WI38 (cell line): ENCODE data around the gene PDE10A.

Experiments
- H3K4me3 ChIP-seq: 2 replicates; pipeline ENCODE4 v1.5.1; 2011; ENCODE audit warnings: low read depth, mild to moderate bottlenecking, control low read depth, low read length
- TF ChIP-seq, protein P1 (sequence below): IDR thresholded peaks from 2 replicates; pipeline ENCODE4 v1.5.1; 2012; ENCODE audit warnings: low read depth, mild to moderate bottlenecking, control low read depth, low read length

PDE10A gene

DNA sequence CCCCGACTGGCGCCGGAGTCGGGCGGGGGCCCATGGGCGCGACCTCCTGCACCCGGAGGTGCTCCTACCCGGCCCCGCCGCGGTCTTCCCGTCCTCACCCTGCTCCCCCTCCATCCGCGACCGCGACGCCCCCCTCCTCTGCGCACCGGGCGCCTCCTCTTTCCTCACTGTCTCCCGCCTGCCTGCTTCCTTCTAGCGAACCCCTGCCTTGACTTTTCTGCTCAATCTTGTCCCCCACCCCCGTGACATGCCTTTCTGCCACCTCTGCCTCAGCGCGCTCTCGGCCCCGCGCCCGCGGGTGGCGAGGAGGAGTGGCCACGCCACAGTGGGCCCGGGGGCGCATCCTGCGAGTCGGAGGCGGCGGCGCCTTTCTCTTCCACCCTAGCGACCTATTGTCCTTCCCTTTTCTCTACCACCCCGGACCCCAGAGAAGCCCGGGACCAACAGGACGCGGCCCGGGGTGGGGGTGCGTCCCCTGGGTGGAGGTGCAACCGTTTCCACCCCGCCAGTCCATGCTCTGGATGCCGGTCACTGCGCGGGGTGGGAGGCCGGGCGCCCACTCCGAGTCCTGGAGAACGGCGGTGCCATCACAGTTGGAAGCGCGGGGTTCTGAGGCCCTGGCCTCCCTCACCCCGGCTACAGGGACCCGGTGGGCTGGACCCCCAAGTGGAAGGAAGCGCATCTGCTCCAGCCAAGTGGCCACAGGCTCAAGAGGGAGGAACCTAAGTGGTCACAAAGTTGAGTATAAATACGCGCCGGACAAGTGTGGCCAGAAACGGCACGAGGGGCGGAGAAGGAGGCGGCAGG is 2.0 kb downstream of the PDE10A start:
- peak overlapping the region; percentile 49 for H3K4me3 ChIP-seq
- TF ChIP-seq, protein P1, sequence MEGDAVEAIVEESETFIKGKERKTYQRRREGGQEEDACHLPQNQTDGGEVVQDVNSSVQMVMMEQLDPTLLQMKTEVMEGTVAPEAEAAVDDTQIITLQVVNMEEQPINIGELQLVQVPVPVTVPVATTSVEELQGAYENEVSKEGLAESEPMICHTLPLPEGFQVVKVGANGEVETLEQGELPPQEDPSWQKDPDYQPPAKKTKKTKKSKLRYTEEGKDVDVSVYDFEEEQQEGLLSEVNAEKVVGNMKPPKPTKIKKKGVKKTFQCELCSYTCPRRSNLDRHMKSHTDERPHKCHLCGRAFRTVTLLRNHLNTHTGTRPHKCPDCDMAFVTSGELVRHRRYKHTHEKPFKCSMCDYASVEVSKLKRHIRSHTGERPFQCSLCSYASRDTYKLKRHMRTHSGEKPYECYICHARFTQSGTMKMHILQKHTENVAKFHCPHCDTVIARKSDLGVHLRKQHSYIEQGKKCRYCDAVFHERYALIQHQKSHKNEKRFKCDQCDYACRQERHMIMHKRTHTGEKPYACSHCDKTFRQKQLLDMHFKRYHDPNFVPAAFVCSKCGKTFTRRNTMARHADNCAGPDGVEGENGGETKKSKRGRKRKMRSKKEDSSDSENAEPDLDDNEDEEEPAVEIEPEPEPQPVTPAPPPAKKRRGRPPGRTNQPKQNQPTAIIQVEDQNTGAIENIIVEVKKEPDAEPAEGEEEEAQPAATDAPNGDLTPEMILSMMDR = no peak

DNA sequence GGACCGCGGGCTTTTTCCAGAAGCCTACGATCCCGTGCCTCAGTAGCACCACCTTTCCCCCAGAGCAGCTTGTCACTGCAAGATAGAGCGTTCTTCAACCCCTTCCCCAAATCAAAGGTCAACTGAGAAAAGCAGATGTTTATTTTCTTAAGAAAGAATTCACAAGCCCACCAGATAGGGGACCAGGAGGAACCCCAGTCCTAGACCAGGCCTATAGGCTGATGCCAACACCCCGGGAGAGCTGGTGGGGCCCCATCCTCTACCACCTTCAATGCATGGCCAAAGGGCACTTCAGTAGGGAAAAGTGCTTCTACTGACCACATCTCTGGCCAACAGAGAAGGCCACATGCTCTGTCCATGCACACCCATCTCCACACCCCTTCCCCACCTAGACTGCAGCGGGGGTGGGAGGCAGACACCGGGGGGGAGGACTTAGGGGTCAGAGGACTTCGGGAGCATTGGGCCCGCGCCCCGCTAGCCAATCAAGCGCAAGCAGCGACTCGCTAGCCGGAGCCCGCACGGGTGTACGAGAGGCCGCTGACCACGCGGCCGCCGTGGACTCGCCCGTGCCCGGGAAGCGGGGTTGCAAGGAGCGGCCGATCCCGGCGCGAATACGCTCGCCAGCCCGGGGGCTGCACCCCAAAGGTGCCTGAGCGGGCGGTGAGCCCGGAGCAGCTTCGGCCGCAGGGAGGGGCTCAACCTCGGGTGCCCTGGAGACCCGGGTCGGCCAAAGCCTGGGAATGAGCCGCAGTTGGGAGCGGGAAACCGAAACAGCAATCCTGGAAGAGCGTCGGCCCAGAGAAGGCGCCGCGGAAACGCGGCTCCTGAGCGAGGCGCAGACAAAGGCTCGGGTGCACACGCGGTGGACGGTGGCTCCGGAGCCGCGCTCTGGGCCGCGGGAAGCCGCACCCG is 2.8 kb downstream of the PDE10A start:
- peak overlapping the region; percentile 49 for H3K4me3 ChIP-seq
- TF ChIP-seq, protein P1 = no peak

DNA sequence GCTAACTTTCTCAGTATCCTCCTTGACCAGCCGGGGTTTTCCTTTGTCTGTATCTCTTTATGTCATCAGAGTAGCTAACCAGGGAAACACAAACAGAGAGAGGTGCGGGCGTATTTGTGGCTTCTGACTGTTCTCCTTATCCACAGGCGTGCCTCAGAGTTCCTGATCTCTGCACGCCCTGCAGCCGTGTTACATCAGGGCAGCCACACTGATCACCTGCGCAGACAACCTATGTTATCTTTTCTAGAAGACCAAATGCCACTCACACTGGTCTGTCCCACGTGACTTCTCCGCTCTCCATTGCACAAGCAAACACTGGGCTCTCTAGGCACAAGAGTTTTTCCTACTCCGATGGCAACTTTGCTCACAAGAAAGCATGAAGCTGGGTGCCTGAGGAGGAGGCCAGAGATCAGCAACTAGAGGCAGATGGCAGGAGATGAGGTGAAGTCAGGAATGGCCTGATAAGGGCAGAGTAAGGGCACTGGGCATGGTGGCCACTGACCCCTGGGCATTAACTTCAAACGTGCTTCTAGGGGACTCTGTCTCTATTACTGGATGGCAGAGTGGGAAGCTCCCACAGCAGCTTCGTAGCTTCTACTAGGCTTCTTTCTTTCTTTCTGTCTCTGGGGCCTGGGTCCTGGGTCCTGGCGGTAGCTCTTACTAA is 4.5 kb downstream of the PDE10A start:
- no peak overlapping the region for H3K4me3 ChIP-seq
- TF ChIP-seq, protein P1 = no peak

DNA sequence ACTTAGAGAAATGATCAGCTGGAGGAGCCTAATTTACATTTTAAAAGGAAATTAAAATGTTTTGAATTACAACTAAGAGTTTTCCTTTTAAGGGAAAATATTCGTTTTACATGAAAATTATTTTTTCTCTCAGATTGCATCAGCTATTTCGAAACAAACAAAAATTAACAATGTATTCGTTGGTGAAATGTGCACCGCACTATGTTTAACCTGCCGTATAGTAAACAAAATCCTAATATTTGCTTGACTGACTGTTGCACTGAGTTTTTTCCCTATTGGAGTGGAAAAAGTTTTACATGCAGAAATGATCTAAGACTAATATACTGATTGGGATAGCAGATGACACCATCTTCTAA is 5.7 kb downstream of the PDE10A start:
- TF ChIP-seq, protein P1 = no peak
- H3K4me3 ChIP-seq = no peak overlapping the region

DNA sequence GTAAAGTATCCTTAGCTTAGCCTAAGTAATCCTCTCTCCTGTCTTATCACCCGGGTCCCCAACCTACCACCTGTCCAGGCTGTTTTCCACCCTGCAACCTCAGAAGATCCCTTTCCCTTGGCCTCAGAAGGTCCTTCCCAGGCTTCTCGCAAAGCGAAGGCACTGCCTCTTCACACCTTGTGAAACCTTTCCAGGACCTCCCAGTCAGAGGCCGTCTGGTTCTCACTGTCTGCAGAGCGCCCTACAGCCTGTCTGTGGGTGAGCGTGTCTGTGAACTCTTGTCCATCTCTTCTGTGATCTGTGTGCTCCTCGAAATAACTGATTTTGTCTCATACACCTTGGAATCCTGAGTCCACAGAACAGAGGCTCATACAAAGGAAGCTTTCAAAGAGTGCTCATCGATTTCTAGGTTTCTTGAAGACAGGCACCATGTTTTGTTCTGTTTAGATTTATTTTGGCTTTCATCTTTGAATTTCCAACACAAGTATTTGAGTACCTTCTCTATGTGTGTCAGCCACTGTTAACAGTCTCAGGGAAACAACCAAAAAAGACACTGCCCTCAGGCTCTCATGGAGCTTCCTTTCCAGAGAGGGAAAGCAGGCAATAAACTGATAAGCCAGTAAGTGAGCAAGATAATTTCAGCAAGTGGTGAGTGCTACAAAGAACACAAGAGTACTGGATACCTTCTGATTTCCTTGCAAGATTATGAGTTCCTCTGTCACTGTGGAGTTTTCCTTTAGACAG is 6.3 kb downstream of the PDE10A start:
- TF ChIP-seq, protein P1 = no peak
- no peak overlapping the region for H3K4me3 ChIP-seq

DNA sequence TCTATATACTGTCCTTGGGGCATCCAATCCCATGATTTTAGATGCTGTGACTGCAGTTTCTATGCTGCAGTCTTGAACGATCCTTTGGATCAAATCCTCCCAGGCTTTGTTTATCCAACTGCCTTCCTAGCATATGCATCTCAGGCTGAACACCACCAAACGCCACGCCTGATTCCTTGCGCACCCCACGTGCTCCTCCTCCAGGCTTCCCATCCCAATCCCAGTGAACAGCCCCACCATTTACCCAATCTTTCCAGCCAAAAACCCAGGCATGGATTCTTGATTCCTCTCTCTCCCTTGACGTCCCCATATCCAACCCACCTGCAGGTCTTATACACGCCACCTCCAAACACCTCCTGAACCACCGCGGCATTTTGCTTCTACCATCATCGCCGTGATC is 7.8 kb downstream of the PDE10A start:
- no peak overlapping the region for H3K4me3 ChIP-seq
- TF ChIP-seq, protein P1 = no peak
